SU-DHL-6 (cell line): ENCODE data around the gene UBE2L5.

Experiments used
- H2AFZ ChIP-seq: fragments of 200-600 bp; sonication (generic); 2 replicates; pipeline ENCODE4 v1.6.1; 2014; ENCODE audit warnings: low read depth, mild to moderate bottlenecking, moderate library complexity, mixed read lengths, antibody characterized with exemption, low read length; ENCODE audit not compliant: severe bottlenecking
- H3F3A ChIP-seq: fragments of 200-600 bp; shearing (Covaris generic); 2 replicates; pipeline ENCODE4 v1.6.0; 2016; ENCODE audit warnings: antibody characterized with exemption, mild to moderate bottlenecking; ENCODE audit not compliant: insufficient read depth
- H3K27ac ChIP-seq: fragments of 200-600 bp; sonication (generic); 2 replicates; pipeline ENCODE4 v1.5.1; 2016; ENCODE audit warnings: low read depth, mild to moderate bottlenecking, low read length, moderate library complexity, mixed read lengths
- H3K27me3 ChIP-seq: fragments of 200-600 bp; sonication (generic), shearing (Covaris generic); 2 replicates; pipeline ENCODE4 v1.6.0; 2014; ENCODE audit warnings: mild to moderate bottlenecking, low read length
- H3K36me3 ChIP-seq: fragments of 200-600 bp; sonication (generic); 2 replicates; pipeline ENCODE4 v1.6.1; 2014; ENCODE audit warnings: mild to moderate bottlenecking, low read length, mixed read lengths
- H3K4me2 ChIP-seq: fragments of 300-600, 200-600 bp; shearing (Covaris generic), sonication (generic); 2 replicates; pipeline ENCODE4 v1.6.0; 2014; ENCODE audit warnings: low read length, low read depth, mild to moderate bottlenecking; ENCODE audit not compliant: poor library complexity, severe bottlenecking
- H3K4me3 ChIP-seq: fragments of 200-600 bp; sonication (generic); 2 replicates; pipeline ENCODE4 v1.5.1; 2014; ENCODE audit warnings: antibody characterized with exemption, low read length, mild to moderate bottlenecking, mixed read lengths; ENCODE audit not compliant: insufficient read depth, poor library complexity, severe bottlenecking
- H3K79me2 ChIP-seq: fragments of 200-600 bp; sonication (generic); 2 replicates; pipeline ENCODE4 v1.6.1; 2014; ENCODE audit warnings: mild to moderate bottlenecking, low read length, moderate library complexity; ENCODE audit not compliant: insufficient read depth
- H3K9ac ChIP-seq: fragments of 200-600 bp; sonication (generic); 2 replicates; pipeline ENCODE4 v1.7.0; 2014; ENCODE audit warnings: mild to moderate bottlenecking, low read length
- H3K9me2 ChIP-seq: fragments of 200-600 bp; sonication (generic); replicated peaks from 2 replicates; pipeline ENCODE4 v1.6.1; 2014; ENCODE audit warnings: low read length; ENCODE audit not compliant: insufficient read depth
- H3K9me3 ChIP-seq: fragments of 200-600 bp; sonication (generic); 2 replicates; pipeline ENCODE4 v1.6.1; 2014; ENCODE audit warnings: low read length, mixed read lengths; ENCODE audit not compliant: insufficient read depth
- H4K20me1 ChIP-seq: fragments of 200-600 bp; sonication (generic); 2 replicates; pipeline ENCODE4 v1.6.1; 2014; ENCODE audit warnings: low read depth, mild to moderate bottlenecking, antibody characterized with exemption, low read length, moderate library complexity, mixed read lengths
- CTCF ChIP-seq: fragments of 200-600 bp; sonication (generic); IDR thresholded peaks from one replicate; pipeline ENCODE4 v1.5.1; 2017; ENCODE audit warnings: antibody characterized with exemption, mild to moderate bottlenecking, low read length, moderate library complexity; ENCODE audit not compliant: insufficient read depth, poor library complexity, severe bottlenecking
- EZH2phosphoT487 ChIP-seq: fragments of 200-600 bp; sonication (generic), shearing (Covaris generic); conservative IDR thresholded peaks from 2 replicates; pipeline ENCODE4 v1.6.1; 2018; ENCODE audit warnings: mild to moderate bottlenecking, antibody characterized with exemption, low read length, moderate library complexity, mixed read lengths

UBE2L5 gene

GRCh38 chr13:30406779-30407416, 15.4 kb upstream of the UBE2L5 start:
- H3K27me3 ChIP-seq: no peaks in the 10 kb centered on the region
- TF ChIP-seq EZH2phosphoT487: no peak
- TF ChIP-seq CTCF: no peak
- peak overlapping the region; percentile 6 for H2AFZ ChIP-seq
- H3K36me3 ChIP-seq: no peaks in the 10 kb centered on the region
- no peaks in the 10 kb centered on the region; the same call in 1 of the 2 replicates for H3F3A ChIP-seq
- H4K20me1 ChIP-seq: no peaks in the 10 kb centered on the region
- H3K4me3 ChIP-seq: no peak overlapping the region
- no peaks in the 10 kb centered on the region for H3K9me2 ChIP-seq
- no peak overlapping the region for H3K4me2 ChIP-seq
- no peaks in the 10 kb centered on the region for H3K9me3 ChIP-seq
- H3K27ac ChIP-seq: no peak overlapping the region
- no peaks in the 10 kb centered on the region for H3K79me2 ChIP-seq
- no peak overlapping the region for H3K9ac ChIP-seq

GRCh38 chr13:30408319-30409101, 13.8 kb upstream of the UBE2L5 start:
- Histone ChIP-seq H3K4me2 (peak overlapping the region; percentile 47), H3K9me2 (no peaks in the 10 kb centered on the region), H3K27ac (peak overlapping the region; percentile 53), H3K36me3 (no peaks in the 10 kb centered on the region), H3F3A (peaks cover 7% of the 10 kb centered on the region), H3K27me3 (no peaks in the 10 kb centered on the region), H3K9me3 (no peaks in the 10 kb centered on the region), H3K9ac (peak overlapping the region; percentile 33), H4K20me1 (no peaks in the 10 kb centered on the region), H2AFZ (peak overlapping the region; percentile 70), H3K4me3 (no peak overlapping the region), H3K79me2 (no peaks in the 10 kb centered on the region)
- TF ChIP-seq EZH2phosphoT487 (no peak), CTCF (peak; percentile 61)

GRCh38 chr13:30409886-30410704, 12.2 kb upstream of the UBE2L5 start:
- H3K27me3 ChIP-seq: no peaks in the 10 kb centered on the region
- no peak for TF ChIP-seq EZH2phosphoT487
- no peak for TF ChIP-seq CTCF
- H3K4me3 ChIP-seq: no peak overlapping the region
- H3F3A ChIP-seq: peaks cover 10% of the 10 kb centered on the region
- H2AFZ ChIP-seq: no peak overlapping the region
- H3K79me2 ChIP-seq: no peaks in the 10 kb centered on the region
- H3K9me2 ChIP-seq: no peaks in the 10 kb centered on the region
- no peak overlapping the region for H3K27ac ChIP-seq
- H4K20me1 ChIP-seq: no peaks in the 10 kb centered on the region
- no peak overlapping the region for H3K9ac ChIP-seq
- H3K9me3 ChIP-seq: no peaks in the 10 kb centered on the region
- H3K4me2 ChIP-seq: no peak overlapping the region
- H3K36me3 ChIP-seq: no peaks in the 10 kb centered on the region
